ENCODE data around the gene GPR52.

DNA sequence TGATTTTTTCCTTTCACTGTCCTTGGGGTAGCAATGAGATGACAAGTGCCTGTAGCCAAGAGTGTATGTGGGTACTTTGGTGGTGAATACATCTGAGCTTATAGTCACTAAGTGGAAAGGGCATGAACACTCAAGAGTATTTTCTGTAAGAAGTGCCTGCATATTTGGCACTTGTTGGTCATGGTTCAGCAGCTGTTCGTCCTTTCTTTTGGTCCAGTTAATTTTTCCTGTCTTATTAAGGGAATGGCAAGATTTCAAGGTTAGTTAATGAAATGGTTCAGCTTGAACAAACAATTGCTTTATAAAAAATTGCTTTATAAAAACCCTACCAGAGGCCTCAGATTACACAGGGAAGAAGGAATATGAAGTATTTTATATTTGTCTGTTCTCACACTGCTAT, 48.6 kb upstream of the GPR52 start:
- TF ChIP-seq, protein P1, sequence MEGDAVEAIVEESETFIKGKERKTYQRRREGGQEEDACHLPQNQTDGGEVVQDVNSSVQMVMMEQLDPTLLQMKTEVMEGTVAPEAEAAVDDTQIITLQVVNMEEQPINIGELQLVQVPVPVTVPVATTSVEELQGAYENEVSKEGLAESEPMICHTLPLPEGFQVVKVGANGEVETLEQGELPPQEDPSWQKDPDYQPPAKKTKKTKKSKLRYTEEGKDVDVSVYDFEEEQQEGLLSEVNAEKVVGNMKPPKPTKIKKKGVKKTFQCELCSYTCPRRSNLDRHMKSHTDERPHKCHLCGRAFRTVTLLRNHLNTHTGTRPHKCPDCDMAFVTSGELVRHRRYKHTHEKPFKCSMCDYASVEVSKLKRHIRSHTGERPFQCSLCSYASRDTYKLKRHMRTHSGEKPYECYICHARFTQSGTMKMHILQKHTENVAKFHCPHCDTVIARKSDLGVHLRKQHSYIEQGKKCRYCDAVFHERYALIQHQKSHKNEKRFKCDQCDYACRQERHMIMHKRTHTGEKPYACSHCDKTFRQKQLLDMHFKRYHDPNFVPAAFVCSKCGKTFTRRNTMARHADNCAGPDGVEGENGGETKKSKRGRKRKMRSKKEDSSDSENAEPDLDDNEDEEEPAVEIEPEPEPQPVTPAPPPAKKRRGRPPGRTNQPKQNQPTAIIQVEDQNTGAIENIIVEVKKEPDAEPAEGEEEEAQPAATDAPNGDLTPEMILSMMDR (IDR thresholded peaks at IDR 0.05; ENCODE audit: low read depth, low read length, poor library complexity, severe bottlenecking), result no peak
- TF ChIP-seq EZH2phosphoT487 (IDR thresholded peaks at IDR 0.05; ENCODE audit: borderline replicate concordance, low read length), result no peak

All from DOHH2 (cell line).